OCI-LY7 (cell line): ENCODE measurements around the gene GATAD2A. TPM values are rescaled to one million over a fixed set of nuclear protein-coding genes. Genes with fewer than 3 reads are reported as not detected.

Source experiments
- BruUV-seq: library from RNA; stranded (reverse); fragments of 400-500 nt; replicated peaks from 2 replicates; lab custom pipeline; 2021; lab: Mats Ljungman, UMichigan
- CTCF ChIA-PET: fragments of 300-600 bp; sonication (Branson Sonifier 250); formaldehyde crosslinking; loops from one replicate; lab custom pipeline; 2022; ENCODE audit warnings: antibody characterized with exemption; ENCODE audit not compliant: unreplicated experiment; lab: Charles Lee
- POLR2A ChIA-PET: fragments of 300-600 bp; sonication (Branson Sonifier 250); formaldehyde crosslinking; loops from one replicate; lab custom pipeline; 2022; ENCODE audit warnings: antibody characterized with exemption; lab: Charles Lee
- DNase-seq: peaks from one replicate; pipeline ENCODE4 v3.0.0-alpha.2; 2015; ENCODE audit warnings: low spot score
- H2AFZ ChIP-seq: fragments of 200-600 bp; sonication (generic), shearing (Covaris generic); 2 replicates; pipeline ENCODE4 v1.6.1; 2014; ENCODE audit warnings: mild to moderate bottlenecking, antibody characterized with exemption, low read length, moderate library complexity
- H3K27ac ChIP-seq: fragments of 200-600 bp; sonication (generic); 2 replicates; pipeline ENCODE4 v1.5.1; 2014; ENCODE audit warnings: mixed run types, low read depth, mild to moderate bottlenecking, moderate library complexity, low read length, inconsistent platforms; ENCODE audit not compliant: poor library complexity, severe bottlenecking
- H3K36me3 ChIP-seq: fragments of 200-600 bp; sonication (generic); 2 replicates; pipeline ENCODE4 v1.6.1; 2014; ENCODE audit warnings: mild to moderate bottlenecking, antibody characterized with exemption, low read length, moderate library complexity, mixed read lengths; ENCODE audit not compliant: insufficient read depth
- H3K4me1 ChIP-seq: fragments of 200-600 bp; sonication (generic); 2 replicates; pipeline ENCODE4 v1.5.1; 2014; ENCODE audit warnings: mild to moderate bottlenecking, low read length; ENCODE audit not compliant: insufficient read depth, poor library complexity, severe bottlenecking
- H3K4me2 ChIP-seq: fragments of 200-600 bp; sonication (generic); 2 replicates; pipeline ENCODE4 v1.6.1; 2014; ENCODE audit warnings: mild to moderate bottlenecking, low read length
- H3K4me3 ChIP-seq: fragments of 200-600 bp; sonication (generic); 2 replicates; pipeline ENCODE4 v1.5.1; 2014; ENCODE audit warnings: mild to moderate bottlenecking, low read depth, low read length; ENCODE audit not compliant: poor library complexity, severe bottlenecking
- H3K79me2 ChIP-seq: fragments of 200-600 bp; sonication (generic); 2 replicates; pipeline ENCODE4 v1.6.1; 2016; ENCODE audit warnings: low read depth, mild to moderate bottlenecking, low read length, moderate library complexity, mixed read lengths; ENCODE audit not compliant: insufficient read depth
- H3K9me2 ChIP-seq: fragments of 200-600 bp; sonication (generic); 2 replicates; pipeline ENCODE4 v1.6.1; 2016; ENCODE audit warnings: mild to moderate bottlenecking, low read length, mixed read lengths; ENCODE audit not compliant: insufficient read depth
- H3K9me3 ChIP-seq: fragments of 200-600 bp; sonication (generic); 2 replicates; pipeline ENCODE4 v1.6.1; 2014; ENCODE audit warnings: mild to moderate bottlenecking, mixed run types, low read length, mixed read lengths
- H4K20me1 ChIP-seq: fragments of 200-600 bp; sonication (generic); 2 replicates; pipeline ENCODE4 v1.6.1; 2014; ENCODE audit warnings: mild to moderate bottlenecking, antibody characterized with exemption, low read length, moderate library complexity, mixed read lengths; ENCODE audit not compliant: insufficient read depth
- EZH2phosphoT487 ChIP-seq: fragments of 200-600 bp; sonication (generic); IDR thresholded peaks from 2 replicates; pipeline ENCODE4 v1.6.1; 2018; ENCODE audit warnings: low read depth, borderline replicate concordance, mild to moderate bottlenecking, mixed run types, antibody characterized with exemption, low read length, moderate library complexity, mixed read lengths
- intact Hi-C: fragments of 100-400 bp; cut with micrococcal nuclease; formaldehyde crosslinking; loops from one replicate; pipeline ENCODE4 v1.10.0; 2022; ENCODE audit not compliant: unreplicated experiment
- total RNA-seq, 2 experiments: library from RNA; depleted of rRNA in 1 of 2; stranded (reverse); fragments of >200 nt in 1 of 2; shearing (Covaris generic) in 1 of 2; gene quantifications; 2 replicates each; pipeline ENCODE4 v1.2.3, GENCODE V29; 2014 to 2022
- TF ChIP-seq, protein P1 (sequence below): fragments of 200-600 bp; sonication (generic); conservative IDR thresholded peaks from 2 replicates; pipeline ENCODE4 v1.5.1; 2014; ENCODE audit warnings: mild to moderate bottlenecking, antibody characterized with exemption, low read length, moderate library complexity, mixed read lengths

Gene GATAD2A
- total RNA-seq, 2 experiments from 2014 or later, result 62.8 to 156 TPM

DNA sequence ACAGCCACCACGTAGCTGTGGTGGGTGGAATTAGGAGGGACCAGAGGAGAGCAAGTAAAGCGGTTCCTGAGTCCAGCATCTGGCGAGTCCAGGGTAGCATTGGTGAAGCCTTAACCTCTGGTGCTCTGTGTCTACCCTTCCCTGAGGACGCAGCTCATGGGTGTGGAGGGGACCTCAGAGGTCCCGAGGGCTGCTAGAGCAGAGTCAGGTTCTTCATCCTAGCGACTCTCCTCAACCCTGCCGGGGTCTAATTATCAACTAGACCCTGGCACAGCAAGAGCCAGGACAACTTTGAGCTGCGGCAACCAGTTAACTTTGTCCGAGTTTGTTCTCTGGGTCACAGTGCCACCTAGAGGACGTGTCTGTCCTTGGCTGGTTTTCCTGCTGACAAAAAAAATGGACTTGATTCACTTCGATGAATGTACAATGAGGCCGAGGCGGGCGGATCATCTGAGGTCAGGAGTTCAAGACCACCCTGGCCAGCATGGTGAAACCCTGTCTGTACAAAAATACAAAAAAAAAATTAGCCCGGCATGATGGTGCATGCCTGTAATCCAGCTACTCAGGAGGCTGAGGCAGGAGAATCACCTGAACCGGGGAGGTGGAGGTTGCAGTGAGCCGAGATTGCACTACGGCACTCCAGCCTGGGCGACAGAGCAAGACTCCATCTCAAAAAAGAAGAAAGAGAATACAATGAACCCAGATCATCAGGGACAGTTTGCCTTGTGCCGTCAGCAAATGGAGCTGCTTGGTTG lies 84.9 kb downstream of the GATAD2A start:
- DNase-seq, result peak; percentile 86
- H3K27ac ChIP-seq, result peak overlapping the region; percentile 90
- POLR2A ChIA-PET, result interaction anchor here (1.1 to 2.1 kb wide), 3 partner anchors 85 to 126 kb away, joined by 5 to 10 read pairs (median 7); partner anchors contain the start of gene GATAD2A
- no peak overlapping the region for H2AFZ ChIP-seq
- H3K4me1 ChIP-seq, result peaks cover 33% of the 10 kb centered on the region
- BruUV-seq, result no TSS peak
- H3K4me2 ChIP-seq, result peak overlapping the region; percentile 64
- no peaks in the 10 kb centered on the region for H3K9me3 ChIP-seq
- no peak overlapping the region for H3K4me3 ChIP-seq
- peaks cover 48% of the 10 kb centered on the region for H3K36me3 ChIP-seq
- TF ChIP-seq, protein P1, sequence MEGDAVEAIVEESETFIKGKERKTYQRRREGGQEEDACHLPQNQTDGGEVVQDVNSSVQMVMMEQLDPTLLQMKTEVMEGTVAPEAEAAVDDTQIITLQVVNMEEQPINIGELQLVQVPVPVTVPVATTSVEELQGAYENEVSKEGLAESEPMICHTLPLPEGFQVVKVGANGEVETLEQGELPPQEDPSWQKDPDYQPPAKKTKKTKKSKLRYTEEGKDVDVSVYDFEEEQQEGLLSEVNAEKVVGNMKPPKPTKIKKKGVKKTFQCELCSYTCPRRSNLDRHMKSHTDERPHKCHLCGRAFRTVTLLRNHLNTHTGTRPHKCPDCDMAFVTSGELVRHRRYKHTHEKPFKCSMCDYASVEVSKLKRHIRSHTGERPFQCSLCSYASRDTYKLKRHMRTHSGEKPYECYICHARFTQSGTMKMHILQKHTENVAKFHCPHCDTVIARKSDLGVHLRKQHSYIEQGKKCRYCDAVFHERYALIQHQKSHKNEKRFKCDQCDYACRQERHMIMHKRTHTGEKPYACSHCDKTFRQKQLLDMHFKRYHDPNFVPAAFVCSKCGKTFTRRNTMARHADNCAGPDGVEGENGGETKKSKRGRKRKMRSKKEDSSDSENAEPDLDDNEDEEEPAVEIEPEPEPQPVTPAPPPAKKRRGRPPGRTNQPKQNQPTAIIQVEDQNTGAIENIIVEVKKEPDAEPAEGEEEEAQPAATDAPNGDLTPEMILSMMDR, result peak; percentile 92
- TF ChIP-seq EZH2phosphoT487, result no peak
- CTCF ChIA-PET, result interaction anchor here (0.6 to 1.4 kb wide), 5 partner anchors 85 to 126 kb away, joined by 3 to 5 read pairs (median 4); partner anchors contain the start of gene GATAD2A
- H3K79me2 ChIP-seq, result peaks cover 28% of the 10 kb centered on the region
- intact Hi-C loops, result loop anchor here (1.0 to 5.0 kb wide), 4 partner anchors 83 to 298 kb away; partner anchors contain the start of genes BORCS8 and RFXANK
- no peaks in the 10 kb centered on the region for H3K9me2 ChIP-seq
- 0 out of 2 replicates have a peak, but pooled peaks cover 3% of the 10 kb centered on the region for H4K20me1 ChIP-seq

DNA sequence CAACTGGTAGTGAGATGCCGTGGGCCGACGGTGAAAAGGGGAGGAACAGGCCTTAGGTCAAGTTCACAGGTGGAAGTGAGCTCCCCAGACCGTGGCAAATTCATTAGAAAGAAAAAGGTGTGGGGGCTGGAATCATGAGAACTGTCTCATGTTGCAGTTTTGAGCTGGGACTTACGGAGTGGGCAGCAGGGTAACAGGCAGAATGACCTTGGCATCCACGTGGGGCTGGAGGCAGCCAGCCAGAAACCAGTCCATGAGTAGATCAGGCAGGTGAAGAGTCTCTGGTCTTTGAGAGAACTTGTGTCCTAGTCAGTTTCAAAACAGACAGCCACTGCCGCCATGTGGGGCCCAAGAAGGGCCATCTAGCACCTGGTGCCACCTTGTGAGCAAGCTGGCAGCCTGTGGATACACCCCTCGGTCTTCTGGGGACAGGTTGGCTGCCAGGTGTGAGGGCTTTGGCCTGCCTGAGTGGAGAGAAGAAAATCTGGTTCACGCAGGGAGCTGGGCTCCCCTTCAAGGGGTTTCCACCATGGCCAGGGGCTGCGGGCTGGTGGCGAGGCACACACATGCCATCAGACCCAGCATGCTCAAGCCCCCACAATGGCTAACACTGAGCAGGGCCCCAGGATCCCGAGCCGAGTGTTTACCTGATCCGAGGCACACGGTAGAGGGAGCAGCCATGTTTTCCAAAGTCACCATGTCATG lies 86.0 kb downstream of the GATAD2A start:
- no peak overlapping the region for H3K4me2 ChIP-seq
- DNase-seq, result no peak
- TF ChIP-seq, protein P1, result no peak
- TF ChIP-seq EZH2phosphoT487, result no peak
- ChIA-PET CTCF (interaction anchor here (1.4 kb wide), 1 partner anchor 125 kb away, joined by 5 read pairs; no protein-coding TSS in a partner anchor), POLR2A (interaction anchor here (0.6 to 2.1 kb wide), 2 partner anchors 11 to 86 kb away, joined by 3 to 7 read pairs; partner anchors contain the start of gene GATAD2A)
- no peak overlapping the region for H2AFZ ChIP-seq
- H3K9me2 ChIP-seq, result no peaks in the 10 kb centered on the region
- intact Hi-C loops, result loop anchor here (5.0 kb wide), 1 partner anchor 104 kb away; no protein-coding TSS in a partner anchor
- H3K4me1 ChIP-seq, result peaks cover 33% of the 10 kb centered on the region
- BruUV-seq, result no TSS peak
- H3K27ac ChIP-seq, result no peak overlapping the region
- no peaks in the 10 kb centered on the region for H3K9me3 ChIP-seq
- peaks cover 56% of the 10 kb centered on the region for H3K36me3 ChIP-seq
- peaks cover 28% of the 10 kb centered on the region for H3K79me2 ChIP-seq
- H3K4me3 ChIP-seq, result no peak overlapping the region
- H4K20me1 ChIP-seq, result 0 out of 2 replicates have a peak, but pooled peaks cover 3% of the 10 kb centered on the region
